ENCODE data around the gene UCP2.

GRCh38 chr11:73932781-73933180 is 49.9 kb downstream of the UCP2 start:
- TF ChIP-seq CTCF (IDR thresholded peaks at IDR 0.05), result no peak
- no peak for TF ChIP-seq POLR2A (IDR thresholded peaks at IDR 0.05)

Measured in heart left ventricle (tissue), 13 donors.